ENCODE measurements around the gene UBE2F. TPM values are rescaled to one million over a fixed set of nuclear protein-coding genes. Genes with fewer than 3 reads are reported as not detected.

The UBE2F gene
- total and polyA plus RNA-seq, 9 of the 15 experiments (the other 6 are each of a cell fraction or from before 2014, with no cell fraction given) = 18.1 to 88.1 (median 53.0) TPM

- no peak for TF ChIP-seq ATF2 (CRISPR knock-in tag; IDR thresholded peaks at IDR 0.05)
- no peak for TF ChIP-seq RCOR1 (IDR thresholded peaks at IDR 0.05; ENCODE audit: borderline replicate concordance in 1 of 2, low read depth in 2 of 2, low read length in 2 of 2)
- peak; percentile 55; the same call in 1 of the 2 replicates for TF ChIP-seq CBX1 (IDR thresholded peaks at IDR 0.05; ENCODE audit: low read depth)
- no peak for TF ChIP-seq SIRT6 (IDR thresholded peaks at IDR 0.05; ENCODE audit: low read depth, low read length)
- TF ChIP-seq SRSF7 (optimal IDR thresholded peaks at IDR 0.05; ENCODE audit: low read depth, low read length) = no peak
- TF ChIP-seq ARID2 (IDR thresholded peaks at IDR 0.05) = no peak
- TF ChIP-seq TRIM28 (IDR thresholded peaks at IDR 0.05) = peak; percentile 99
- TF ChIP-seq, protein P1, sequence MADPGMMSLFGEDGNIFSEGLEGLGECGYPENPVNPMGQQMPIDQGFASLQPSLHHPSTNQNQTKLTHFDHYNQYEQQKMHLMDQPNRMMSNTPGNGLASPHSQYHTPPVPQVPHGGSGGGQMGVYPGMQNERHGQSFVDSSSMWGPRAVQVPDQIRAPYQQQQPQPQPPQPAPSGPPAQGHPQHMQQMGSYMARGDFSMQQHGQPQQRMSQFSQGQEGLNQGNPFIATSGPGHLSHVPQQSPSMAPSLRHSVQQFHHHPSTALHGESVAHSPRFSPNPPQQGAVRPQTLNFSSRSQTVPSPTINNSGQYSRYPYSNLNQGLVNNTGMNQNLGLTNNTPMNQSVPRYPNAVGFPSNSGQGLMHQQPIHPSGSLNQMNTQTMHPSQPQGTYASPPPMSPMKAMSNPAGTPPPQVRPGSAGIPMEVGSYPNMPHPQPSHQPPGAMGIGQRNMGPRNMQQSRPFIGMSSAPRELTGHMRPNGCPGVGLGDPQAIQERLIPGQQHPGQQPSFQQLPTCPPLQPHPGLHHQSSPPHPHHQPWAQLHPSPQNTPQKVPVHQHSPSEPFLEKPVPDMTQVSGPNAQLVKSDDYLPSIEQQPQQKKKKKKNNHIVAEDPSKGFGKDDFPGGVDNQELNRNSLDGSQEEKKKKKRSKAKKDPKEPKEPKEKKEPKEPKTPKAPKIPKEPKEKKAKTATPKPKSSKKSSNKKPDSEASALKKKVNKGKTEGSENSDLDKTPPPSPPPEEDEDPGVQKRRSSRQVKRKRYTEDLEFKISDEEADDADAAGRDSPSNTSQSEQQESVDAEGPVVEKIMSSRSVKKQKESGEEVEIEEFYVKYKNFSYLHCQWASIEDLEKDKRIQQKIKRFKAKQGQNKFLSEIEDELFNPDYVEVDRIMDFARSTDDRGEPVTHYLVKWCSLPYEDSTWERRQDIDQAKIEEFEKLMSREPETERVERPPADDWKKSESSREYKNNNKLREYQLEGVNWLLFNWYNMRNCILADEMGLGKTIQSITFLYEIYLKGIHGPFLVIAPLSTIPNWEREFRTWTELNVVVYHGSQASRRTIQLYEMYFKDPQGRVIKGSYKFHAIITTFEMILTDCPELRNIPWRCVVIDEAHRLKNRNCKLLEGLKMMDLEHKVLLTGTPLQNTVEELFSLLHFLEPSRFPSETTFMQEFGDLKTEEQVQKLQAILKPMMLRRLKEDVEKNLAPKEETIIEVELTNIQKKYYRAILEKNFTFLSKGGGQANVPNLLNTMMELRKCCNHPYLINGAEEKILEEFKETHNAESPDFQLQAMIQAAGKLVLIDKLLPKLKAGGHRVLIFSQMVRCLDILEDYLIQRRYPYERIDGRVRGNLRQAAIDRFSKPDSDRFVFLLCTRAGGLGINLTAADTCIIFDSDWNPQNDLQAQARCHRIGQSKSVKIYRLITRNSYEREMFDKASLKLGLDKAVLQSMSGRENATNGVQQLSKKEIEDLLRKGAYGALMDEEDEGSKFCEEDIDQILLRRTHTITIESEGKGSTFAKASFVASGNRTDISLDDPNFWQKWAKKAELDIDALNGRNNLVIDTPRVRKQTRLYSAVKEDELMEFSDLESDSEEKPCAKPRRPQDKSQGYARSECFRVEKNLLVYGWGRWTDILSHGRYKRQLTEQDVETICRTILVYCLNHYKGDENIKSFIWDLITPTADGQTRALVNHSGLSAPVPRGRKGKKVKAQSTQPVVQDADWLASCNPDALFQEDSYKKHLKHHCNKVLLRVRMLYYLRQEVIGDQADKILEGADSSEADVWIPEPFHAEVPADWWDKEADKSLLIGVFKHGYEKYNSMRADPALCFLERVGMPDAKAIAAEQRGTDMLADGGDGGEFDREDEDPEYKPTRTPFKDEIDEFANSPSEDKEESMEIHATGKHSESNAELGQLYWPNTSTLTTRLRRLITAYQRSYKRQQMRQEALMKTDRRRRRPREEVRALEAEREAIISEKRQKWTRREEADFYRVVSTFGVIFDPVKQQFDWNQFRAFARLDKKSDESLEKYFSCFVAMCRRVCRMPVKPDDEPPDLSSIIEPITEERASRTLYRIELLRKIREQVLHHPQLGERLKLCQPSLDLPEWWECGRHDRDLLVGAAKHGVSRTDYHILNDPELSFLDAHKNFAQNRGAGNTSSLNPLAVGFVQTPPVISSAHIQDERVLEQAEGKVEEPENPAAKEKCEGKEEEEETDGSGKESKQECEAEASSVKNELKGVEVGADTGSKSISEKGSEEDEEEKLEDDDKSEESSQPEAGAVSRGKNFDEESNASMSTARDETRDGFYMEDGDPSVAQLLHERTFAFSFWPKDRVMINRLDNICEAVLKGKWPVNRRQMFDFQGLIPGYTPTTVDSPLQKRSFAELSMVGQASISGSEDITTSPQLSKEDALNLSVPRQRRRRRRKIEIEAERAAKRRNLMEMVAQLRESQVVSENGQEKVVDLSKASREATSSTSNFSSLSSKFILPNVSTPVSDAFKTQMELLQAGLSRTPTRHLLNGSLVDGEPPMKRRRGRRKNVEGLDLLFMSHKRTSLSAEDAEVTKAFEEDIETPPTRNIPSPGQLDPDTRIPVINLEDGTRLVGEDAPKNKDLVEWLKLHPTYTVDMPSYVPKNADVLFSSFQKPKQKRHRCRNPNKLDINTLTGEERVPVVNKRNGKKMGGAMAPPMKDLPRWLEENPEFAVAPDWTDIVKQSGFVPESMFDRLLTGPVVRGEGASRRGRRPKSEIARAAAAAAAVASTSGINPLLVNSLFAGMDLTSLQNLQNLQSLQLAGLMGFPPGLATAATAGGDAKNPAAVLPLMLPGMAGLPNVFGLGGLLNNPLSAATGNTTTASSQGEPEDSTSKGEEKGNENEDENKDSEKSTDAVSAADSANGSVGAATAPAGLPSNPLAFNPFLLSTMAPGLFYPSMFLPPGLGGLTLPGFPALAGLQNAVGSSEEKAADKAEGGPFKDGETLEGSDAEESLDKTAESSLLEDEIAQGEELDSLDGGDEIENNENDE (IDR thresholded peaks at IDR 0.05; ENCODE audit: low read depth, low read length) = no peak
- peak; percentile 56 to 99 for TF ChIP-seq CBX3 (IDR thresholded peaks at IDR 0.05; ENCODE audit: borderline replicate concordance in 1 of 2, low read length in 2 of 2)
- no peak for TF ChIP-seq ZNF699 (CRISPR knock-in tag; IDR thresholded peaks at IDR 0.05; ENCODE audit: insufficient replicate concordance)
- no peak for TF ChIP-seq CBFA2T3 (IDR thresholded peaks at IDR 0.05)
- TF ChIP-seq TRIM25 (IDR thresholded peaks at IDR 0.05; ENCODE audit: borderline replicate concordance) = no peak
- TF ChIP-seq ZNF583 (CRISPR knock-in tag; IDR thresholded peaks at IDR 0.05) = no peak
- no peak for TF ChIP-seq SP1 (CRISPR knock-in tag; IDR thresholded peaks at IDR 0.05)
Observed at GRCh38 chr2:237962432-237963084, 4.3 kb upstream of the UBE2F start (continued).

Measured in K562 (cell line).